B cell (primary cell): ENCODE results near the gene IL1F10.

Experiments used
- EZH2 ChIP-seq: IDR thresholded peaks from 2 replicates; pipeline ENCODE4 v1.6.1; 2012; ENCODE audit warnings: borderline replicate concordance, low read depth, mild to moderate bottlenecking, moderate library complexity, low read length; ENCODE audit not compliant: insufficient read depth, poor library complexity, severe bottlenecking
- TF ChIP-seq, protein P1 (sequence below): fragments of 200-600 bp; IDR thresholded peaks from one replicate; pipeline ENCODE4 v1.8.0; 2022; ENCODE audit warnings: antibody characterized with exemption, mild to moderate bottlenecking

- TF ChIP-seq, protein P1, sequence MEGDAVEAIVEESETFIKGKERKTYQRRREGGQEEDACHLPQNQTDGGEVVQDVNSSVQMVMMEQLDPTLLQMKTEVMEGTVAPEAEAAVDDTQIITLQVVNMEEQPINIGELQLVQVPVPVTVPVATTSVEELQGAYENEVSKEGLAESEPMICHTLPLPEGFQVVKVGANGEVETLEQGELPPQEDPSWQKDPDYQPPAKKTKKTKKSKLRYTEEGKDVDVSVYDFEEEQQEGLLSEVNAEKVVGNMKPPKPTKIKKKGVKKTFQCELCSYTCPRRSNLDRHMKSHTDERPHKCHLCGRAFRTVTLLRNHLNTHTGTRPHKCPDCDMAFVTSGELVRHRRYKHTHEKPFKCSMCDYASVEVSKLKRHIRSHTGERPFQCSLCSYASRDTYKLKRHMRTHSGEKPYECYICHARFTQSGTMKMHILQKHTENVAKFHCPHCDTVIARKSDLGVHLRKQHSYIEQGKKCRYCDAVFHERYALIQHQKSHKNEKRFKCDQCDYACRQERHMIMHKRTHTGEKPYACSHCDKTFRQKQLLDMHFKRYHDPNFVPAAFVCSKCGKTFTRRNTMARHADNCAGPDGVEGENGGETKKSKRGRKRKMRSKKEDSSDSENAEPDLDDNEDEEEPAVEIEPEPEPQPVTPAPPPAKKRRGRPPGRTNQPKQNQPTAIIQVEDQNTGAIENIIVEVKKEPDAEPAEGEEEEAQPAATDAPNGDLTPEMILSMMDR, result no peak
- TF ChIP-seq EZH2, result no peak
Observed at GRCh38 chr2:113088213-113088992, 20.6 kb downstream of the IL1F10 start.
